ENCODE results near the gene PDE6G.

The PDE6G gene

GRCh38 chr17:81694810-81695209, 38.5 kb upstream of the PDE6G start:
- peaks cover 84% of the 10 kb centered on the region for H3K36me3 ChIP-seq (ENCODE audit: insufficient read depth, low read length)
- H3K4me3 ChIP-seq (ENCODE audit: low read length) = no peak overlapping the region
- H3K9me3 ChIP-seq (ENCODE audit: low read length) = no peaks in the 10 kb centered on the region
- H3K4me1 ChIP-seq (ENCODE audit: insufficient read depth, low read length) = no peaks in the 10 kb centered on the region
- H2AFZ ChIP-seq (ENCODE audit: low read depth, low read length) = no peak overlapping the region
- no peaks in the 10 kb centered on the region for H3K27me3 ChIP-seq (ENCODE audit: insufficient read depth, low read length)

- Histone ChIP-seq H3K4me3 (ENCODE audit: low read length) (no peak overlapping the region), H3K27me3 (ENCODE audit: insufficient read depth, low read length) (no peaks in the 10 kb centered on the region), H3K36me3 (ENCODE audit: insufficient read depth, low read length) (peaks cover 91% of the 10 kb centered on the region)
Measured at GRCh38 chr17:81693509-81694210, 37.3 kb upstream of the PDE6G start.

GRCh38 chr17:81691608-81692007, 35.3 kb upstream of the PDE6G start:
- H2AFZ ChIP-seq (ENCODE audit: low read depth, low read length) = no peak overlapping the region
- H3K4me1 ChIP-seq (ENCODE audit: insufficient read depth, low read length) = no peaks in the 10 kb centered on the region
- no peaks in the 10 kb centered on the region for H3K27me3 ChIP-seq (ENCODE audit: insufficient read depth, low read length)
- no peak overlapping the region for H3K4me3 ChIP-seq (ENCODE audit: low read length)
- no peaks in the 10 kb centered on the region for H3K9me3 ChIP-seq (ENCODE audit: low read length)
- peaks cover 89% of the 10 kb centered on the region for H3K36me3 ChIP-seq (ENCODE audit: insufficient read depth, low read length)

More at GRCh38 chr17:81693509-81694210, 37.3 kb upstream of the PDE6G start:
- no peaks in the 10 kb centered on the region for H3K4me1 ChIP-seq (ENCODE audit: insufficient read depth, low read length)
- no peaks in the 10 kb centered on the region for H3K9me3 ChIP-seq (ENCODE audit: low read length)
- no peak overlapping the region for H2AFZ ChIP-seq (ENCODE audit: low read depth, low read length)

DNA sequence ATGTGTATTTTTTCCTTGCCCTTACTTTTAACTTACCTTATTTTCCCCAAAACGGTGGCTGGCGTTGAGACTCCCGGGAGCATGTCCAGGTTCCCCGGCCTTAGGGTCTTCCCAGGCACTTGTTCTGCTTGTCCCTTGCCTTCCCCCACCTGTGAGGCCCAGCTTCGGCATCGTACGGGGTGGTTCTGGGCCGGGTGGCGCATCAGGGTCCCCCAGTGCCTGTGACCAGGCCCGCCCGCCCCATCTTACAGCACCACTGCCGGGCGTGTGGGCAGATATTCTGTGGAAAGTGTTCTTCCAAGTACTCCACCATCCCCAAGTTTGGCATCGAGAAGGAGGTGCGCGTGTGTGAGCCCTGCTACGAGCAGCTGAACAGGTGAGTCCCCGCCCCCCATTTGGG, 34.9 kb upstream of the PDE6G start:
- Histone ChIP-seq H3K4me3 (ENCODE audit: low read length) (no peak overlapping the region), H3K36me3 (ENCODE audit: insufficient read depth, low read length) (peaks cover 89% of the 10 kb centered on the region), H3K27me3 (ENCODE audit: insufficient read depth, low read length) (no peaks in the 10 kb centered on the region), H3K9me3 (ENCODE audit: low read length) (no peaks in the 10 kb centered on the region), H2AFZ (ENCODE audit: low read depth, low read length) (no peak overlapping the region), H3K4me1 (ENCODE audit: insufficient read depth, low read length) (no peaks in the 10 kb centered on the region)

DNA sequence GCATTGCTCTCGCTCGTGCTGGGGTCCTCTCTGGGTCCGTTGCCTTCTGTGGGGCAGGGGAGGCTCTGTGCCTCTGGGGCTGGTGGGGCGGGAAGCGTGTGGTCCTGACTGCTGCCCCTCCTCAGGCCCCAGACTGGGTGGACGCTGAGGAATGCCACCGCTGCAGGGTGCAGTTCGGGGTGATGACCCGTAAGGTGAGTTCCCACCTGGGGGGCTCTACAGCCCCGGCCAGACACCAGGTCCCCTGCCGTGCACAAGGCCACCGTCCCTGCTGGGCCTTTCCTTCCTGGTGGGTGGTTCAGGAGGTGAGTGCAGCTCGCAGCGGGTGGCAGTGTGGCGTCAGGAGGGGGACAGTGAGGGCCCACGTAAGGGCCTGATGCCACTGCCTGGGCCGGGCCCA, 34.2 kb upstream of the PDE6G start:
- H2AFZ ChIP-seq (ENCODE audit: low read depth, low read length) = no peak overlapping the region
- H3K9me3 ChIP-seq (ENCODE audit: low read length) = no peaks in the 10 kb centered on the region
- H3K36me3 ChIP-seq (ENCODE audit: insufficient read depth, low read length) = peaks cover 83% of the 10 kb centered on the region
- H3K4me3 ChIP-seq (ENCODE audit: low read length) = no peak overlapping the region
- peaks cover 1% of the 10 kb centered on the region for H3K4me1 ChIP-seq (ENCODE audit: insufficient read depth, low read length)
- no peaks in the 10 kb centered on the region for H3K27me3 ChIP-seq (ENCODE audit: insufficient read depth, low read length)

- no peak overlapping the region for H2AFZ ChIP-seq (ENCODE audit: low read depth, low read length)
- H3K36me3 ChIP-seq (ENCODE audit: insufficient read depth, low read length) = peaks cover 78% of the 10 kb centered on the region
- peaks cover 6% of the 10 kb centered on the region for H3K4me1 ChIP-seq (ENCODE audit: insufficient read depth, low read length)
- H3K27me3 ChIP-seq (ENCODE audit: insufficient read depth, low read length) = no peaks in the 10 kb centered on the region
- H3K4me3 ChIP-seq (ENCODE audit: low read length) = no peak overlapping the region
- H3K9me3 ChIP-seq (ENCODE audit: low read length) = no peaks in the 10 kb centered on the region
Measured at GRCh38 chr17:81690066-81690465, 33.7 kb upstream of the PDE6G start.

DNA sequence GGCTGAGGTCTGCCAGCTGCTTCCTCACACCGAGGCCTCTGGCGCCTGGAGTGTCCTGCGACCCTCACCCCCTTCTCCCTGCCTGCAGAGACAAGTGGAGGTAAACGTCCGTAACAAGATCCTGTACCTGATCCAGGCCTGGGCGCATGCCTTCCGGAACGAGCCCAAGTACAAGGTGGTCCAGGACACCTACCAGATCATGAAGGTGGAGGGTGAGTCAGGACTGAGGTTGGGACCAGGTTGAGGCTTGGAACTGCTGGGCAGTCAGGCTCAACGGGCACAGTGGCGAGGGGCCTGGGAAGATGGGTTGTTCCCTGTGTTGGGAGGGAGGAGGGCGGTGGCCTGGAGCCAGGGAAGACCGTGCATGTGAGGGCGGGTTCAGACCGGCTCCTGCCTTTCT, 32.3 kb upstream of the PDE6G start:
- peaks cover 15% of the 10 kb centered on the region for H3K4me1 ChIP-seq (ENCODE audit: insufficient read depth, low read length)
- no peaks in the 10 kb centered on the region for H3K27me3 ChIP-seq (ENCODE audit: insufficient read depth, low read length)
- peaks cover 64% of the 10 kb centered on the region for H3K36me3 ChIP-seq (ENCODE audit: insufficient read depth, low read length)
- H2AFZ ChIP-seq (ENCODE audit: low read depth, low read length) = no peak overlapping the region
- no peaks in the 10 kb centered on the region for H3K9me3 ChIP-seq (ENCODE audit: low read length)
- no peak overlapping the region for H3K4me3 ChIP-seq (ENCODE audit: low read length)

- Histone ChIP-seq H3K27me3 (ENCODE audit: insufficient read depth, low read length) (no peaks in the 10 kb centered on the region), H3K9me3 (ENCODE audit: low read length) (no peaks in the 10 kb centered on the region), H3K4me3 (ENCODE audit: low read length) (no peak overlapping the region), H3K4me1 (ENCODE audit: insufficient read depth, low read length) (peaks cover 15% of the 10 kb centered on the region), H3K36me3 (ENCODE audit: insufficient read depth, low read length) (peaks cover 58% of the 10 kb centered on the region), H2AFZ (ENCODE audit: low read depth, low read length) (no peak overlapping the region)
Measured at GRCh38 chr17:81687770-81688541, 31.6 kb upstream of the PDE6G start.

- Histone ChIP-seq H3K9me3 (ENCODE audit: low read length) (no peaks in the 10 kb centered on the region), H3K36me3 (ENCODE audit: insufficient read depth, low read length) (peaks cover 51% of the 10 kb centered on the region), H3K4me3 (ENCODE audit: low read length) (no peak overlapping the region), H2AFZ (ENCODE audit: low read depth, low read length) (no peak overlapping the region), H3K4me1 (ENCODE audit: insufficient read depth, low read length) (peaks cover 21% of the 10 kb centered on the region), H3K27me3 (ENCODE audit: insufficient read depth, low read length) (no peaks in the 10 kb centered on the region)
Measured at GRCh38 chr17:81686614-81687013, 30.3 kb upstream of the PDE6G start.

GRCh38 chr17:81685108-81685507, 28.8 kb upstream of the PDE6G start:
- Histone ChIP-seq H3K9me3 (ENCODE audit: low read length) (no peaks in the 10 kb centered on the region), H3K27me3 (ENCODE audit: insufficient read depth, low read length) (no peaks in the 10 kb centered on the region), H3K4me3 (ENCODE audit: low read length) (peak overlapping the region; percentile 86), H3K4me1 (ENCODE audit: insufficient read depth, low read length) (peaks cover 21% of the 10 kb centered on the region), H2AFZ (ENCODE audit: low read depth, low read length) (no peak overlapping the region), H3K36me3 (ENCODE audit: insufficient read depth, low read length) (peaks cover 42% of the 10 kb centered on the region)

DNA sequence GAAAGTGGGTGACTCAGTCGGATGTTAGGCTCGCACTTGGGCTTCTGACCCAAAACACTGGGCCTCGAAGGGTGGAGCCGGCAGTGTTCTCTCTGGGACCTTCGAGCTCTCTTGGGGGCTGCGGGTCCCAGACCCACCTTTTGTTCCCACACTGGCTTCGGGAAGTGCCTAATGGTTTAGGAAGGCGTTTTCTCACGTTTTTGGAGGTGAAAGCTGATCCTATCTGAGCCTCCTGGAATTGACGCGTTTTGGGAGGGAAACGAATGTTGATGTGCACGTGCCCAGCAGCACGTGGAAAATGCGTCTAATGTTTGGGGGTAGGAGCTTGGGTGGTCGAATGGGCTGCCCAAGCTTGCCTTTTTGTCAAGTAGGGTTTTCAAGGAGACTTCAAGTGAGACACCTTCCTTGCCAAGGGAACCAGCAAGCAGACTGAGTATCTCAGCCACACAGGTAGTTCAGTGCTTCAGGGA, 28.1 kb upstream of the PDE6G start:
- H3K9me3 ChIP-seq (ENCODE audit: low read length) = no peaks in the 10 kb centered on the region
- no peaks in the 10 kb centered on the region for H3K27me3 ChIP-seq (ENCODE audit: insufficient read depth, low read length)
- H3K4me3 ChIP-seq (ENCODE audit: low read length) = peak overlapping the region; percentile 86
- H2AFZ ChIP-seq (ENCODE audit: low read depth, low read length) = no peak overlapping the region
- H3K36me3 ChIP-seq (ENCODE audit: insufficient read depth, low read length) = peaks cover 36% of the 10 kb centered on the region
- peaks cover 21% of the 10 kb centered on the region for H3K4me1 ChIP-seq (ENCODE audit: insufficient read depth, low read length)

DNA sequence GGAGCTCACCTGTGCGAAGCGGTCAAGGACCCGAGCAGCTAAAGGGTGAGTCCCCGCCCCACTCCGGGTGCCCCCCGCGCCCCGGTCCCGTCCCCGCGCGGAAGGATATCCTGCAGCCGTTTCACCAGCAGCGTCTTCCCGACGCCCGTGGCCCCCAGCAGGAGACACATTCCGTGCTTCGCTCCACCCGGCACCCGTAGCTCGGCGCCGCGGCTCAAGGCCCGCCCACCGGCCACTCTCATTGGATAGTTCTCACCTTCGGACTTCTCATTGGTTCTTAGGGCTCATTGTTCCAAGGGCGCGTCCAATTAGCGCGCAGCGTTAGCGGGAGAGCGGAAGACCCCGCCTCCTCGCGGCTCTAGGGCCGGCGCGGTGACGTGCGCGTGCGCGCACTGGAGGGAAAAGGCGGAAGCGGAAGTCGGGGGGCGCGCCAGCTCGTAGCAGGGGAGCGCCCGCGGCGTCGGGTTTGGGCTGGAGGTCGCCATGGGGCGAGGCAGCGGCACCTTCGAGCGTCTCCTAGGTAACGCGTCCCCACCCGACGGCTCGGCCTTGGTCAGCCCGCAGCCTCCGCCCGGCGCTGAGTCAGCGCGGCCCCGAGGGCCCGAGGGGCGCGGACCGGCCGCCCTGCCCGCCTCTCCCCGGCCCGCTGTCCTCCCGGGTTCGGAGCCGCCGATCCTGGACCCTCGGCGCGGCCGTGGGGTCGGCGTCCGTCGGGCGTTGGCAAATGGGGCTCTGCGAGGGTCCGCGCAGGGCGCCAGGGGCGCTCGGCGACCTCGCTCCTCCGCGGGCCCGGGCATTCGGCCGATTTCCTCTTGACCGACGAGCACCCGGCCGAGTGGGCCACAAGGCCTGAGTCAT, 27.5 kb upstream of the PDE6G start, which contains the start of the genes ARL16 and HGS:
Gene ARL16, minus strand, starts transcription at position 214 of the 858 bp plus-strand sequence. Its CDS starts 44 bp downstream, at position 170.
Gene HGS, plus strand, starts transcription at position 428 of the 858 bp plus-strand sequence. Its CDS starts 56 bp downstream, at position 484.
- H3K36me3 ChIP-seq (ENCODE audit: insufficient read depth, low read length) = peaks cover 30% of the 10 kb centered on the region
- H3K27me3 ChIP-seq (ENCODE audit: insufficient read depth, low read length) = no peaks in the 10 kb centered on the region
- H3K4me1 ChIP-seq (ENCODE audit: insufficient read depth, low read length) = peaks cover 21% of the 10 kb centered on the region
- H2AFZ ChIP-seq (ENCODE audit: low read depth, low read length) = peak within 1 kb of the TSS; percentile 20
- H3K9me3 ChIP-seq (ENCODE audit: low read length) = no peaks in the 10 kb centered on the region
- peak within 1 kb of the TSS; percentile 86 for H3K4me3 ChIP-seq (ENCODE audit: low read length)
